Erythroblast (primary cell): Measurements from ENCODE around the gene EYA4.

Experiments
- GATA1 ChIP-seq: IDR thresholded peaks from 2 replicates; pipeline ENCODE4 v1.6.1; 2011; ENCODE audit warnings: low read depth, mild to moderate bottlenecking, control low read depth, low read length, moderate library complexity
- POLR2A ChIP-seq: IDR thresholded peaks from 2 replicates; pipeline ENCODE4 v1.6.1; 2011; ENCODE audit warnings: mild to moderate bottlenecking, low read length

DNA sequence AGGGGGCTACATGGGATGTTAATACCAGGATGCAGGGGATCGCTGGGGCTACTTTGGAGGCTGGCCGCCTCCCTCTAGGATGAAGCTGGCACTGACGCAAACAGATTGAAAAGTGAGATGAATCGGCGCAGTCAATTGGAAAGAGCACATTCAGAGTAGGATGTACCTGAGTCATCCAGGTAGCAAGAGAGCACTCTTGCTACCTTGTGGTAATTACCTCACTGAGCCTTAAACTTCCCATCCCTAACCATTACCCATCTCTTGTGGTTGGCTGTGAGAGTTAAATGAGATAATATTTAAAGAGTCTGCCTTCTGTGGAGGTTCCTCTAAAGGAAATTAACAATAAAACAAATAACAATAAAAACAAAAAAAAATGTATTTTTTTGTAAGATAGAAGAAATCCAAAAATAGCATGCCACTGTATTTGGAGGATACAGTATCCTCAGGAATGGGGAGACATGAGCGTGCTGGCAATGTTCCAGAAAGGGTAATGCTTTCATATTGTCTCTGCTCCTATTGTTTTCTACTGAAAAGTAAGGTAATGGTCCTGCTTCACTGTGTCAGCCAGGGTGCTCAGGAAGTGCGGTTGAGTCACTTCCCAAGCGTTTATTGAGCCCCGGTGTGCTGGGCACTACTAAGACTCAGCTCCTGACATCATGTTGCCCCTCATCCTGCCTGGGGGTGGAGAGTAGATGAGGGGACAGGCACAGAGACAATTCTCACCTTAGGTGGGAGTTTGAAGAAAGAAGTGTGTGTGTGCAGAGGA, 301.1 kb downstream of the EYA4 start:
- TF ChIP-seq POLR2A, result no peak
- no peak for TF ChIP-seq GATA1
